GM23338 (cell line): ENCODE results near the gene CABLES1. TPM values are rescaled to one million over a fixed set of nuclear protein-coding genes. Genes with fewer than 3 reads are reported as not detected.

Experiments
- ATAC-seq: fragments of 200-7000 bp; cut with Tn5 transposase; 3 replicates; pipeline ENCODE4 v1.9.1; 2020
- DNase-seq: peaks from one replicate; pipeline ENCODE4 v3.0.0-alpha.2; 2015; ENCODE audit warnings: low spot score
- H2AFZ ChIP-seq: fragments of 200-600 bp; sonication (generic); 2 replicates; pipeline ENCODE4 v1.8.0; 2016; ENCODE audit warnings: antibody characterized with exemption, mild to moderate bottlenecking, moderate library complexity
- H3F3A ChIP-seq: fragments of 200-600 bp; sonication (generic); replicated peaks from 2 replicates; pipeline ENCODE4 v1.8.0; 2017; ENCODE audit warnings: antibody characterized with exemption, mixed run types, low read depth
- H3K27ac ChIP-seq: fragments of 200-600 bp; sonication (generic); 2 replicates; pipeline ENCODE4 v1.6.1; 2016; ENCODE audit warnings: low read depth
- H3K27me3 ChIP-seq: fragments of 200-600 bp; sonication (generic); 2 replicates; pipeline ENCODE4 v1.8.0; 2016; ENCODE audit warnings: mild to moderate bottlenecking, mixed run types, moderate library complexity; ENCODE audit not compliant: insufficient read depth
- H3K36me3 ChIP-seq: fragments of 200-600 bp; sonication (generic); 2 replicates; pipeline ENCODE4 v1.8.0; 2016; ENCODE audit warnings: mild to moderate bottlenecking; ENCODE audit not compliant: insufficient read depth
- H3K4me1 ChIP-seq: fragments of 200-600 bp; sonication (generic); 2 replicates; pipeline ENCODE4 v1.8.0; 2016; ENCODE audit warnings: mild to moderate bottlenecking, moderate library complexity; ENCODE audit not compliant: insufficient read depth
- H3K4me2 ChIP-seq: fragments of 200-600 bp; sonication (generic); 2 replicates; pipeline ENCODE4 v1.7.1; 2017; ENCODE audit warnings: mixed run types
- H3K4me3 ChIP-seq: fragments of 200-600 bp; sonication (generic); 2 replicates; pipeline ENCODE4 v1.6.1; 2016; ENCODE audit warnings: mixed run types
- H3K79me2 ChIP-seq: fragments of 200-600 bp; sonication (generic); replicated peaks from 2 replicates; pipeline ENCODE4 v1.8.0; 2017; ENCODE audit warnings: mild to moderate bottlenecking; ENCODE audit not compliant: insufficient read depth
- H3K9me2 ChIP-seq: fragments of 200-600 bp; sonication (generic); 2 replicates; pipeline ENCODE4 v1.8.0; 2017; ENCODE audit not compliant: insufficient read depth
- H4K20me1 ChIP-seq: fragments of 200-600 bp; sonication (generic); replicated peaks from 2 replicates; pipeline ENCODE4 v1.8.0; 2017; ENCODE audit warnings: mild to moderate bottlenecking; ENCODE audit not compliant: insufficient read depth
- H3K27ac Mint-ChIP-seq: 2 replicates; pipeline ENCODE4 v1.8.0; 2020; ENCODE audit warnings: inconsistent platforms, mild to moderate bottlenecking, moderate library complexity, mixed read lengths
- H3K27me3 Mint-ChIP-seq: 3 replicates; pipeline ENCODE4 v1.8.0; 2022; ENCODE audit warnings: low read depth, mild to moderate bottlenecking, moderate library complexity, mixed read lengths, inconsistent platforms; ENCODE audit not compliant: insufficient read depth, poor library complexity
- H3K36me3 Mint-ChIP-seq: 3 replicates; pipeline ENCODE4 v1.8.0; 2021; ENCODE audit warnings: low read depth, mild to moderate bottlenecking, inconsistent platforms, moderate library complexity, mixed read lengths
- H3K4me1 Mint-ChIP-seq: 3 replicates; pipeline ENCODE4 v1.8.0; 2020; ENCODE audit warnings: mild to moderate bottlenecking, inconsistent platforms, mixed read lengths
- H3K4me3 Mint-ChIP-seq: 3 replicates; pipeline ENCODE4 v1.8.0; 2021; ENCODE audit warnings: moderate library complexity, mild to moderate bottlenecking, inconsistent platforms, mixed read lengths
- H3K9me3 Mint-ChIP-seq: 3 replicates; pipeline ENCODE4 v1.8.0; 2020; ENCODE audit warnings: moderate library complexity, mild to moderate bottlenecking, inconsistent platforms, mixed read lengths
- ETS1 ChIP-seq: IDR thresholded peaks from 2 replicates; pipeline ENCODE4 v1.6.1; 2016; ENCODE audit warnings: antibody characterized with exemption
- JUNB ChIP-seq: IDR thresholded peaks from one replicate; pipeline ENCODE4 v1.6.1; 2016; ENCODE audit warnings: antibody characterized with exemption; ENCODE audit not compliant: unreplicated experiment
- NANOG ChIP-seq: IDR thresholded peaks from 2 replicates; pipeline ENCODE4 v1.6.1; 2016; ENCODE audit warnings: antibody characterized with exemption, borderline replicate concordance
- POLR2AphosphoS5 ChIP-seq: IDR thresholded peaks from 2 replicates; pipeline ENCODE4 v1.6.1; 2016; ENCODE audit warnings: antibody characterized with exemption, low read depth
- STAT1 ChIP-seq: IDR thresholded peaks from one replicate; pipeline ENCODE4 v1.6.1; 2016; ENCODE audit warnings: antibody characterized with exemption; ENCODE audit not compliant: unreplicated experiment
- ZNF114 ChIP-seq: fragments of 250-450 bp; sonication (Bioruptor Pico); IDR thresholded peaks from 2 replicates; pipeline ENCODE4 v1.5.0; 2020; ENCODE audit warnings: mild to moderate bottlenecking, moderate library complexity
- ZNF462 ChIP-seq: fragments of 250-450 bp; sonication (Bioruptor Pico); IDR thresholded peaks from 2 replicates; pipeline ENCODE4 v1.5.0; 2020; ENCODE audit warnings: mild to moderate bottlenecking, moderate library complexity
- polyA plus RNA-seq: library from polyadenylated mRNA; unstranded; fragments of >200 nt; fragmentation: Nextera tagmentation; extraction: Ambion mirVana; gene quantifications from 2 replicates; pipeline ENCODE4 v1.2.1, GENCODE V29; 2016
- total RNA-seq: library from RNA; depleted of rRNA; stranded (reverse); fragments of >200 nt; shearing (Covaris generic); gene quantifications from 2 replicates; pipeline ENCODE4 v1.2.3, GENCODE V29; 2014
- TF ChIP-seq, protein P1 (sequence below): IDR thresholded peaks from one replicate; pipeline ENCODE4 v1.6.1; 2018; ENCODE audit warnings: antibody characterized with exemption; ENCODE audit not compliant: unreplicated experiment

Gene CABLES1
- total and polyA plus RNA-seq, 2 experiments from 2014 or later = 2.6 to 12.4 TPM

DNA sequence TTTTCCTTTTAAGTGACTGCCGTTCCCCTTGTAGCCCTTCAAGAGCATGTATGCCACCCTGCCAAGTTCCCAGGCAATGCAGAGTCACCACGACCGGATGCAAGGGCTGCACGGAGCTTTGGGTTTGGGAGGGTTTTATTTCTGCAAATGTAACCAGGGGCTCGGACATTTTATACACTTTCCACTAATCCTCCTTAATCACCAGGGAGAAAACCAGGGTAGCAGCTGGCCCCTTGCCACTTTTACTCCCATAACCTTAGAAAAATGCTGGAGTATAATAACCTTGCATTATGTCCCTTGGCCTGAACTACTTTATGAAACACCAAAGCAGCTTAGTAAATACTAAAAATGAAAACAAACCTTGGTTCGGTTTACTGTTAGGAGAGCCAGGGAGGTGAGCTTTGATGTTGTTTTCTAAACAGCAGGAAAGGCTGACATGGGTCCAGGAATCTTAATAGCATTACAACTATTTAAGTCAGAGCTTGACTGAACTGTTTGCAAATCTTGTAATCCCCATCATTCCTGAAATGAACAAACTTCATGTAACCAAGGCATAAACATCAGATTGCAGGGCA, 165.0 kb downstream of the CABLES1 start:
- TF ChIP-seq ZNF114 = no peak
- TF ChIP-seq POLR2AphosphoS5 = no peak
- TF ChIP-seq NANOG = no peak
- TF ChIP-seq, protein P1, sequence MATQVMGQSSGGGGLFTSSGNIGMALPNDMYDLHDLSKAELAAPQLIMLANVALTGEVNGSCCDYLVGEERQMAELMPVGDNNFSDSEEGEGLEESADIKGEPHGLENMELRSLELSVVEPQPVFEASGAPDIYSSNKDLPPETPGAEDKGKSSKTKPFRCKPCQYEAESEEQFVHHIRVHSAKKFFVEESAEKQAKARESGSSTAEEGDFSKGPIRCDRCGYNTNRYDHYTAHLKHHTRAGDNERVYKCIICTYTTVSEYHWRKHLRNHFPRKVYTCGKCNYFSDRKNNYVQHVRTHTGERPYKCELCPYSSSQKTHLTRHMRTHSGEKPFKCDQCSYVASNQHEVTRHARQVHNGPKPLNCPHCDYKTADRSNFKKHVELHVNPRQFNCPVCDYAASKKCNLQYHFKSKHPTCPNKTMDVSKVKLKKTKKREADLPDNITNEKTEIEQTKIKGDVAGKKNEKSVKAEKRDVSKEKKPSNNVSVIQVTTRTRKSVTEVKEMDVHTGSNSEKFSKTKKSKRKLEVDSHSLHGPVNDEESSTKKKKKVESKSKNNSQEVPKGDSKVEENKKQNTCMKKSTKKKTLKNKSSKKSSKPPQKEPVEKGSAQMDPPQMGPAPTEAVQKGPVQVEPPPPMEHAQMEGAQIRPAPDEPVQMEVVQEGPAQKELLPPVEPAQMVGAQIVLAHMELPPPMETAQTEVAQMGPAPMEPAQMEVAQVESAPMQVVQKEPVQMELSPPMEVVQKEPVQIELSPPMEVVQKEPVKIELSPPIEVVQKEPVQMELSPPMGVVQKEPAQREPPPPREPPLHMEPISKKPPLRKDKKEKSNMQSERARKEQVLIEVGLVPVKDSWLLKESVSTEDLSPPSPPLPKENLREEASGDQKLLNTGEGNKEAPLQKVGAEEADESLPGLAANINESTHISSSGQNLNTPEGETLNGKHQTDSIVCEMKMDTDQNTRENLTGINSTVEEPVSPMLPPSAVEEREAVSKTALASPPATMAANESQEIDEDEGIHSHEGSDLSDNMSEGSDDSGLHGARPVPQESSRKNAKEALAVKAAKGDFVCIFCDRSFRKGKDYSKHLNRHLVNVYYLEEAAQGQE = no peak
- TF ChIP-seq JUNB = no peak
- TF ChIP-seq ZNF462 (CRISPR knock-in tag) = no peak
- TF ChIP-seq ETS1 = no peak
- no peak for TF ChIP-seq STAT1
- Mint-ChIP-seq H3K27ac (no peak overlapping the region), H3K36me3 (peaks cover 4% of the 10 kb centered on the region), H3K9me3 (no peaks in the 10 kb centered on the region), H3K4me3 (no peak overlapping the region), H3K27me3 (peaks cover 4% of the 10 kb centered on the region), H3K4me1 (peaks cover 3% of the 10 kb centered on the region; the same call in 1 of the 3 replicates)
- Histone ChIP-seq H3K27me3 (no peaks in the 10 kb centered on the region), H3K4me1 (no peaks in the 10 kb centered on the region), H3K79me2 (no peaks in the 10 kb centered on the region), H3K36me3 (no peaks in the 10 kb centered on the region), H3F3A (no peaks in the 10 kb centered on the region), H4K20me1 (no peaks in the 10 kb centered on the region), H3K9me2 (no peaks in the 10 kb centered on the region), H3K4me2 (no peak overlapping the region), H3K27ac (no peak overlapping the region), H3K4me3 (no peak overlapping the region), H2AFZ (no peak overlapping the region)
- ATAC-seq = no peak
- no peak for DNase-seq
